ENCODE data around the gene THADA.
"Not testable (repeated sequence)": the region's sequence is repeated elsewhere in the genome, so short reads cannot be mapped to it uniquely, and the experiment has no call there.

Gene THADA

GRCh38 chr2:43541165-43541564, 54.7 kb downstream of the THADA start:
- peak; percentile 12 for DNase-seq

GRCh38 chr2:43540021-43540779, 55.6 kb downstream of the THADA start:
- peak; percentile 92 for DNase-seq

DNA sequence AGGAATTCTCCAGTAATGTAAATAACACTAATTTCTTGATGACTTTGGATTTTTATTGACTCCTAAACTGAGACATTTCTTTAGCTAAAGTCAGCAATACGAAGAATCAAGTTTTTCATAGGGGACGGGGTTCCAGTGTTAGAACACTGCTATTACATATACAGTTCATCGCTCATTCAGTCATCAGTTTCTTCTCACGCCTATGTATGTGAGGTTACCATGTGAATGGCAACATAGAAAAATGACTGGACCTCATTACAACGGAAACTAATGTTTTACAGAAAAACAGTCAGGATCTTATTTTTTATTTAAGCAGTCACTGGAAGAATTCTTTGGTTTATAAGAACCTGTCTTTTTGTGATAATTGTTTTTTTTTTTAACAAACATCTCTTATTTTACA, 56.4 kb downstream of the THADA start:
- no peak for DNase-seq

DNA sequence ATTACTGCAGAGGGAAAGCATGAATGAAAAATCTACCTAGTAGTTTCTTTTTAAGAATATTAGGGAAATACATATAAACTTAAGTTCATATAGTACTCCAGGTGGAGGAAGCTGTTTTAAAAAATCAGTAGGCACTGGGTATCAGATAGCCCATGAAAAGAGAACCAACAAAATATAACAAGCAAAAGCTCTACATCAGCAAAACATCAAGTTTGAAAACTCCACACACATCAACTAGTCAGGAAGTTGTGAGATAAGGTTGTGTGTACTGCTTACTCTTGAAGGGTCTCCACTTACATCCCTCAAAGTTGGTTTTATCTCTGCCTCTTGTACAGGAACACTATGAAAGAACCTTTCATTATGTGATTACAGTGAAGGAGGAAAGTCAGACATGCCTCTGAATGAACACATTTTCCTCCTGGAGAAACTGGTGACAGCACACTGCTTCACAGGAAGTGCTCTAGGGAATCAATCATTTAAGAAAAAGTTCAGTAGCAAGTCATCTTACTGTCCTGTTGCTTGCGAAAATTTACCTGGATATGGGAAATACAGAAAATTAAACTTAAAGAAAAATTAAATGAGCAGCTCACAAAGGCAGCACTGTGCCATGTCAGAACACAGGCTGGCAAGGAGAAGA, 57.7 kb downstream of the THADA start:
- no peak for DNase-seq

DNA sequence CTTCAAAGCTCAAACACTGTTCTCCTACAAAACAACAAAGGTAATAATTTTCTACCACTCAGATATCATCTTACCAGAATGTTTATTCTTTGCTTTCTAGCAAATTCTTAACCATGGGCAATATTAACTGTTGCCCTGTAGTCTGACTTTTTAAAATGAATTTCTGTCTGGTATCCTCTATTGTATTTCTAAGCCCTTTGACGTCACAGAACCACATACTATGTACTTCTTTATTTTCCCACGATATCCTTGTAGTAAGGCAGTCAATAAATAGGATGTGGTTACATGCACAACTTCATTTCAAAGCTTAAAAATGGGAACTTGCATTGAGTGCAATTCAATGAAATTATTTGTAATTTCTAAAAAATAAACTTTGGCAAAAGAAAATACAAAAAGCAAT, 58.7 kb downstream of the THADA start:
- DNase-seq, result no peak

DNA sequence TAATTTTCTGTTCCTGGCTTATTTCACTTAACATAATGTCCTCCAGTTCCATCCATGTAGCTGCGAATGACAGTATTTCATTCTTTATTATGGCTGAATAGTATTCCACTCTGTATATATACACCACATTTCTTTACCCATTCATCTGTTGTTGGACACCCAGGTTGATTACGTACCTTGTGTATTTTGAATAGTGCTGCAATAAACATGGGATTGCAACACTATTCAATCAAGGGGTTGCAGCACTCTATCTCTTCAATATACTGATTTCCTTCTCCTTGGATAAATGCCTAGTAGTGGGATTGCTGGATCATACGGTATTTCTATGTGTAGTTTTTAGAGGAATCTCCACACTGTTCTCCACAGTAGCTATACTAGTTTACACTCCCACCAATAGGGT, 61.3 kb downstream of the THADA start:
- DNase-seq, result no peak

GRCh38 chr2:43532572-43532971, 63.3 kb downstream of the THADA start:
- DNase-seq, result not testable (repeated sequence)

- no peak for DNase-seq
These were observed 64.6 kb downstream of the THADA start for GRCh38 chr2:43531251-43531650.

DNA sequence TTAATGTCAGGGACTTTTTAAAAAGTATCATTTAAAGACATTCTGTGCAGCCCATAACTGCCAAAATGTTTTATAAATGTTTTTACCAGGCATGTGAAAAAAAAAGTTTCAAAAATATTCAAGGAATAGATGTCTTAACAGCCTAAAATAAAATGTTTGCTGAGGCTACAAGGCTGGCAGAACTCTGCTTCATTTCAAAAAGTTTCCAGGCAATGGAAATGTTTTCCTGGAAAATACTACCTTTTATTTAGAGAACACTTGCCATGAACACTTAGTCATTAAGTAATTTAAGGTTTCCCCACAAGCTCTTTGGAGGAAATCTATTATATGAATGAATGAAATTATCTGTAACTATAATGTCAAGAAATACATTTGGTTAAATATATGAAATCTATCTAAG, 68.8 kb downstream of the THADA start:
- no peak for DNase-seq

DNA sequence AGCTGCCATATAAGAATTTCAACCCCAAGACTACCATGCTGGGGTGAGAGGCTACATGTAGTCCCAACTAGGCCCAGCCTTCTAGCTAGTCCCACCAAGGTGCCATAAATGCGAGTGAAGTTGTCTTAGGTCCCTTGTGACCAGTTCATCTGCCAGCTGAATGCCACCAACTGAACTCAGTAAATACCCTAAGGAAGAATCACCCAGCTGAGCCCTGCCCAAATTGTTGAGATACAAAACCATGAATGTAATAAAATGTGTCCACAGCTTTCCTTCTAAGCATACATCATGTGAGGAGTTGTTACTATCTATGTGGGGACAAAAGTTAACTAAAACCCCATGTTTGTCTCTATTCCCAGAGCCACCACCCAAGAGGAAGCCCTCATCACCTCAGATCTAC, 70.3 kb downstream of the THADA start:
- DNase-seq, result no peak

GRCh38 chr2:43524177-43524965, 71.5 kb downstream of the THADA start:
- no peak for DNase-seq

- no peak for DNase-seq
These were observed 73.7 kb downstream of the THADA start for GRCh38 chr2:43522177-43522576.

GRCh38 chr2:43521568-43521967, 74.3 kb downstream of the THADA start:
- DNase-seq, result no peak

DNA sequence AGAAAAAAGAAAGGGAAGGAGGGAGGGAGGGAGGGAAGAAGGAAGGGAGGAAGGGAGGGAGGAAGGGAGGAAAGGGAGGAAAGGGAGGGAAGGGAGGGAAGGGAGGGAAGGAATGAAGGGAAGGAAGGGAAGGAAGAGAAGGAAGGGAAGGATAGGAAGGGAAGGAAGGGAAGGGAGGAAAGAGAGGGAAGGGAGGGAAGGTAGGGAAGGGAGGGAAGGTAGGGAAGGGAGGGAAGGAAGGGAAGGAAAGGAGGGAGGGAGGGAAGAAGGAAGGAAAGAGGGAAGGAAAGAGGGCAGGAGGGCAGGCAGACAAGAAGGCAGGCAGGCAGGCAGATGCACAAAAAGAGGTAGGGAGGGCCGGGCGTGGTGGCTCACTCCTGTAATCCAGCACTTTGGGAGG, 74.9 kb downstream of the THADA start:
- DNase-seq, result no peak

- peak; percentile 88 for DNase-seq
These were observed 76.1 kb downstream of the THADA start for GRCh38 chr2:43519643-43520221.

GRCh38 chr2:43518718-43519117, 77.1 kb downstream of the THADA start:
- no peak for DNase-seq

DNA sequence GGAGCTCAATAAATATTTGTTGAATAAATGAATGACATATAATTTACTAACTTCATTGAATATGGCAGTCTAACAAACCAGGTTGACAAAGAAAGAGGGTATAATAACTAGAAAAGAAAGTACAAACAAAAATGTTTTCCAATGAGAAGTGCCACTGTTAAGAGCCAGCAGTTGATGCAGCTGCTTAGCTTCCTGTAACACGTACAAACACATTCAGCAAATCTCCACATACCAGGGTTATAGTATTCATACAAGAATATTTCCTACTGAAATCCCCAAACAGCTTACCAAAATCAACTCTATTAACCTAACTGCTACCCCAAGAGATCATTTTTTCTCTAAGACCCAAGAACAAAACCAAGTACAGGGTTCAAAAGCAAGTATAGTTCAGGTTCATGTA, 77.7 kb downstream of the THADA start:
- DNase-seq, result no peak

DNA sequence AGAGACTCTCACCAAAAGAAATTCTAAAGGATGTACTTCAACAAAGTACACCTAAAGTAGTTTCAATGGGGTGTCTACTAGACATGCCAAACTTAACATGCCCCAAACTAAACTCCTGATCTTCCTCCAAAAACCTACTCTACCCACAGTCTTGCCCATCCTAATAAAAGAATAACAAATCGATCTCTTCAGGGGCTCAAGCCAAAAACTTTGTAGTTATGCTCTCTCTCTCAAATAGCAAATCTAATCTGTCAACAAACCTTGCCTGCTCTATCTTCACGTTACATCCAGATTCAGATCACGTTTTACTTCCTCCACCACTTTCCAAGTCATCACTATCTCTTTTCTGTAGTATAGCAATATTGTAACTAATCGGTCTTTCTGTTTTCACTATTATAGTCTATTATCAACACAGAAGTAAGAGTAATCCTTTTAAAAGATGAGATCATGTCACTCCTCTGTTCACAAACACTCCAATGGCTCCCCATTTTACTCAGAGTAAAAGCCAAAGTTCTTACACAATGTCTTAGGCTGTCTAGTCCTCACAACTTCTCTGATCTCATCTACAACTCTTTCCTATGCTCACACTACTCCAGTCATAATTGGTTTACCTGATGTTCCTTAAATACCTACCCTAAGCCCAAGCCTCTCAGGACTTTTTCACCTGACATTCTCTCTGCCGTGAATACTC, 79.9 kb downstream of the THADA start:
- DNase-seq, result no peak

GRCh38 chr2:43515248-43515647, 80.6 kb downstream of the THADA start:
- DNase-seq, result no peak

DNA sequence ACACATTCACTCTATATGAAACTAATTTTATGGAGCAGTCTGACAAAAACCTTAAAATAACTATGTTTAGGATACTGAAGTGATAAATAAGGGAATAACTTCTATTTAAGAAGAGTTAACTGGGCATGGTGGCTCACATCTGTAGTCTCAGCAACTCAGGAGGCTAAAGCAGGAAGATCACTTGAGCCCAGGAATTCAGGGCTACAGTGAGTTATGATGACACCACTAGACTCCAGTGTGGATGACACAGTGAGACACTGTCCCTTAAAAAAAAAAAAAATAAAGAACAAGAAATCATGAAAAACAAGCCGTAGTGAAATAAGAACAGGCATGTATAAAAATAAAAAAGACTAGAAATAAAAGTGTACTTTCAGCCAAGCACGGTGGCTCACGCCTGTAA, 82.0 kb downstream of the THADA start:
- no peak for DNase-seq

- no peak for DNase-seq
These were observed 82.6 kb downstream of the THADA start for GRCh38 chr2:43513216-43513615.

DNA sequence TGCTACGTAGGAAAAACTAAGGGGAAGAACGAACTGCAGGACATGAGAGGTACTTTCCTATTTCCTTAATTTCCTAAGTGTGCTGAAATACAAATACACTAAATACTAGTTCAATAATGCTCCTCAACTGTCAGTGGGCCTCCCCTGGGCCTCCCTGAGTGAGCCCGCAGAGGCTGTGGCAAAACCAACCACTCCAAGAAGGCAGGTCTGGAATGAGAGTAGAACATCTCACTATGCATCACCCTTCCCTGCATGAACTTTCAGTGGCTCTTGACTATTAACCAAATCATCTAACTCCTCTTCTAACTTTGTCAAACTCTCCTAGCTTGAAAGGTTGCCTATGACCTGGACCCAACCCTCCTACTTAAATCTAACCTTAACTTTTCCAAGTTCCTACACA, 84.6 kb downstream of the THADA start:
- DNase-seq, result no peak

DNA sequence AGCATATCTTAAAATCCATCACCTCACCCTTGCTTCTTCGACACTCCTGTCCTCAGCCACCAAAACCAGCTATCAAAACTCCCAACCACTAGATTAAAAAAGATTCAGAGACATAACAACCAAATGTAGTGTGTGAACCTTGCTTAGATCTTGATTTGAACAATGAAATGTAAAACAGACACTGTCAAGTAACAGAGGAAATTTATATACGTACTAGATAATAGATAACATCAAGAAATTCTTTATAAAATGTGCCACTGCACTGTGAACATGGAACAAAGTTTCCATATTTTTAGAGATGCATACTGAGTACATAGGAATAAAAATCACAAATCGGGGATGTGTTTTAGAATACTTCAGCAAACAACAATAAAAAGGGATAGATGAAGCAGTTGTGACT, 86.0 kb downstream of the THADA start:
- DNase-seq, result no peak
